GM12874 (cell line): Measurements from ENCODE around the gene SSR2.

ENCODE experiments used
- CTCF ChIP-seq: IDR thresholded peaks from 2 replicates; pipeline ENCODE4 v1.5.1; 2011; ENCODE audit warnings: low read depth, mild to moderate bottlenecking, control low read depth, low read length, moderate library complexity; ENCODE audit not compliant: insufficient read depth

Gene SSR2

DNA sequence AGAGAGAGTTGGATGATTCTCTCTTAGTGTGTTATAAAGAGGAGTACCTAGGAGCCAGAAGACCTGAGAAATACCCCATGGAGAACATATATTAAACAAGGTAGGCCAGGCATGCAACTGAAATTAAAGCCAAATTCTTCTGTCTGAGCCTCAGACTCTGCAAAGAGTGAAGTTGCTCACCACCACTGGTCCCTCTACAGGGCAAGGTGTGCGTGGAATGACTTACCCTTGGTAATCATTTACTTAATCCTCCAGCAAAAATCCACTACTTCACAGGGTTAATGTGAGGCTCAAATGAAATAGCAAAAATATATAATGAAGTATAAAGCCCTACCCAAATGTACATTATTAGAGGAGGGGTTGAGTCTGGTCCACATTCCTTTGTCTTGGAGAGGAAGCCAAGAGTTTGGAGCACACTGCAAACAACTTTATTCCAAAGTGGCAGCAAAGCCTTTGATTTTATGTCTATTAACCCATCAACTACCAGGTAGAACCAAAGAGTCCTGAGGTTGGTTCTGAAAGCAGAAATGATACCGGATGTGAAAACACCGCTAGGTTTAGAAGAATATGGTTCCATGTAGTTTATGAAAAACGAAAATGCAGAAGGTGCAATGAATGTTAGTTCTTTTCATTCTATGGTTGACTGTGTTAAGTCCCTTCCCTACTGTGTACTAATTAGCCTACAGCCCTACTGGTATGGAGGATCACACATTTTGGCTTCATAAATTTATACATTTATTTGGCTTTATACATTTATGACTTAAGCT is 8.5 kb downstream of the SSR2 start:
- TF ChIP-seq CTCF: no peak

DNA sequence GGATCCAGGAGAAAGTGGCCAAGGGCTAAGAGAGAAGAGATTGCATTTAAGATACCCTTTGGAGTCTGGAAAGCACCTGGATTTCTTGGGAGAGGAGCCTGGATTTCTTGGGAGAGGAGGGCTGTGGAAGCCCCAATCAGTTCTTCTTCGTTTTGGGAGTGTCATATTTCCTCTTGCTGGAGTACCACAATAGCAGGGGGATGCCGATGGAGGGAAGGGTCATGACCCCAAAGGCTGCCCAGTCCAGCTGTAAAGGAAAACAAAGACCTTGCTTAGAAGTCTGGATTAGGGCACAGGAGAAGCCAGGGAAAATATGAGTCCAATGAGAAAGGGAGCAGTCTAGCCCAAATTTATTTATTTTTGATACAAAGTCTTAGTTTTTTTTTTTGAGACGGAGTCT is 11.3 kb downstream of the SSR2 start:
- TF ChIP-seq CTCF: no peak

GRCh38 chr1:156006666-156007376 is 13.9 kb downstream of the SSR2 start:
- TF ChIP-seq CTCF: no peak

DNA sequence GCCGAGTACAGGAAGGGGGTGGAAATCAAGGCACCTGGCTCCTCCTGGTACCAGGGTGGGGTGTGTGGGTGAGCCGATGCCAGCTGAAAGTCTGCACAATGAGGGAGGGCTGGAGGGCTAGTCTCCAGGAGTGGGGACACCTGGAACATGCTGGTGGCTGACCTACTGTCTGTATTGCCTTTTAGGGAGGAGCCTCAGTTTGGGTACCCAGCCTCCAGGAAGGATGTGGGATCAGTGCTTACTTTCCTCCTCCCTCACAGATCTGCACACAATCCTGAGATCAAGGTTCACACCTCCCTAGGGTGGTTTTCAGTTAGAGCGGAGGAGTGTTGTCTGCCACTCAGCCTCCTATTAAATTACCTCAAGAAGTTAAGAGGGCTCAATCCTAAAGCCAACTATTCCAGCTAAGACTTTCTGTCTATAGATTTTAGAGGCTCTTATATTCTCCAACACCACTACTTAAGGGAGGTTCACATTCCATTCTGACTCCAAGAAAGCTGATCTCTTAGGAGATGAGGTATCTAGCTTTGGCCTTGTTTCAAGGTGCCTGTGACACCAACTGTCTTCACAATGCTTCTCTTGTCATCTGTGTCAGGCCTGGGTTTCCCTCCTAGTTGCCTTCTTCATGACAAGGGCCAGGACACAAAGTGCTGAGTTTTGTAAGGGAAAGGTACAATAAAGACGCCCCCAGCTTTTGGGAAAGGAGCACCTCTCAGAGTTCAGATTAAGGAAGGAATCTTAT is 15.7 kb downstream of the SSR2 start:
- no peak for TF ChIP-seq CTCF

DNA sequence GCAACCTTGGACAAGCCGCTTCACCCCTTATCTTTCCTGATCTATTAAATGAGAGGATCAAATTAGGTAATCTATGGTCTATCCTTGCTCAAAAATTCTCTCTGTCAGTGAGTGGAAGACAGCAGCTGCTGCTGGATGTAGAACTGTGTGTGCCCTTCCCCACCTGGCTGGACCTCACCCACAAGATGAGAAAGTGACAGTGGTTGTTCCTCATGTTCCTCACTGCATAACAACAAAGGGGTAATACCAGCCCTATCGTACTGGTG is 16.9 kb downstream of the SSR2 start:
- no peak for TF ChIP-seq CTCF

- no peak for TF ChIP-seq CTCF
These were observed 18.4 kb downstream of the SSR2 start for GRCh38 chr1:156002188-156002911.

GRCh38 chr1:156001662-156002171 is 19.0 kb downstream of the SSR2 start:
- no peak for TF ChIP-seq CTCF
